ES-I3 (cell line): ENCODE data around the gene TBK1.

Experiments used
- H3K36me3 ChIP-seq: 2 replicates; pipeline ENCODE4 v1.6.1; 2013; ENCODE audit warnings: mild to moderate bottlenecking, low read length, control low read depth, moderate library complexity; ENCODE audit not compliant: insufficient read depth
- H3K4me1 ChIP-seq: 2 replicates; pipeline ENCODE4 v1.6.1; 2013; ENCODE audit warnings: mild to moderate bottlenecking, control low read depth, low read length; ENCODE audit not compliant: insufficient read depth
- H3K9ac ChIP-seq: 2 replicates; pipeline ENCODE4 v1.6.1; 2013; ENCODE audit warnings: low read depth, mild to moderate bottlenecking, low read length, moderate library complexity
- H3K9me3 ChIP-seq: 2 replicates; pipeline ENCODE4 v1.6.1; 2013; ENCODE audit warnings: mild to moderate bottlenecking, low read length, moderate library complexity; ENCODE audit not compliant: control insufficient read depth, insufficient read depth

TBK1 gene

DNA sequence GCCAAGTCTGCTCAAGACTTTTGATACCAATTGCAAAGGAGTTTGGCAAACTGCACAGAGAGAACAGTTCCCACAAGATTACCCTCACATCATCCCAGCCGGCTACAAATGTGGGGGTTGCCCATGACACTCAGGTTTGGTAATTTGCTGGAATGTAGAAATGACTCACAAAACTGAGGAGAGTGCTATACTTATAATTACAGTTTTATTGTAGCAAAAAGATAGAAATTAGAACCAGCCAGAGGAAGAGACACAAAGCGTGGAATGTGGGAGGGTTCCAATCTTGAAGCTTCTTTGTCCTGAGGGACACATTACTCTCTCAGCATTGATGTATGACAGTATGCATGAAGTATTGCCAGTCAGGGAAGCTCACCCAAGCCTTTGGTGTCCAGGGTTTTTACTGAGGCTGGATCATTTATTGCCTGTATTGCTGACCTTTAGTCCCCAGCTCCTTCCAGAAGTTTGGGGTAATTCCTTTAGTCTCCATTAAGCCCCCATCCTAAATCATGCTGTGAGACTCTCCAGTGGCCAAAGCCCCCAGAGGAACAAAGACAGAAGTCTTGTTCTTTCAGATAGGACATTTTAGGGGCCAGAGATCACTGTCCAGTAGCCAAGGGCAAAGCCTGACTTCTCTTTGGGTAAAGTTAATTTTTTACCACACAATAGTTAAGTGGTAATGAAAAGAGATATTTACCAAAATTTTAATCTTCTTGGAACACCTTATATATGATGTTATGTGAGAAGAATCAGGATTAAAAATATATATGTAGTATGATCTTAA is 9.9 kb downstream of the TBK1 start:
- no peaks in the 10 kb centered on the region for H3K9me3 ChIP-seq
- peaks cover 9% of the 10 kb centered on the region for H3K4me1 ChIP-seq
- H3K36me3 ChIP-seq = peaks cover 4% of the 10 kb centered on the region; the same call in 1 of the 2 replicates
- H3K9ac ChIP-seq = no peak overlapping the region

DNA sequence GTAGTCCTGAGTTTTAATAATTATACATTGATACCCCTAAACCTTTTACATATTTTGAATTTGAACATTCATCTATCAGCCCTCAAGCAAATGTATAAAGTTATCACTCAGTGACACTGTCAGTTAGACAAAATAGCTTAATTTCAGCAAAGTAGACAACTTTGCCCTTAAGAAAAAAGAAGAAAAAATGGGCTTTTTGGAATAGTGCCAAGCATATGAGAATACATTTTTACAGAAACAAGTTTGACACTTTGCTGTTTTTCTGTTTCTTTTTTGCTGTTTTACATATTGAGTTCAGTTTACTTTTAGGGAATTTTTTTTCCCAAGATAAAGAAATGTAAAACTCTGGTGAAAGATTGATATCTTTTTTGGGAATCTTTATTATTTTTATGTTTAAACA is 14.3 kb downstream of the TBK1 start:
- no peak overlapping the region for H3K9ac ChIP-seq
- H3K4me1 ChIP-seq = no peaks in the 10 kb centered on the region
- peaks cover 9% of the 10 kb centered on the region; the same call in 1 of the 2 replicates for H3K36me3 ChIP-seq
- no peaks in the 10 kb centered on the region for H3K9me3 ChIP-seq

DNA sequence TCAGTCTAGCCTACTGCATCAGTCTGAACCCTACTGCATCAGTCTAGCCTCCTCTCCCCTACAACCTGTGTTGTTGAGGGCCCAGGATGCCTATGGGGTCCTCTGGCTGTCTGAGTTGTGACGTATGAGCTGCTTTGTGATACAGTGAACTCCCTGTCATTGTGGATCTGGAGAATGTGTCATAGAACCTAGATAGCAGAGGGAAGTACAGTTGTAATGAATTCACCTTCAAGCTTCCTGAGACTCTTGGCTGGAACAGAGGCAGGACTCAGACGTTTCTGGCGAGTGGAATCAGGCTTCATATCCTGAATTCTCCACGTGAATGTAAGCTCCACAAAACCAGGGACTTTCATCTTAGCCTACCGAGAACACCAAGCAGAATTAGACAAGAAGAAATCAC is 17.0 kb downstream of the TBK1 start:
- H3K9me3 ChIP-seq = no peaks in the 10 kb centered on the region
- no peaks in the 10 kb centered on the region for H3K4me1 ChIP-seq
- no peak overlapping the region for H3K9ac ChIP-seq
- H3K36me3 ChIP-seq = peaks cover 5% of the 10 kb centered on the region

DNA sequence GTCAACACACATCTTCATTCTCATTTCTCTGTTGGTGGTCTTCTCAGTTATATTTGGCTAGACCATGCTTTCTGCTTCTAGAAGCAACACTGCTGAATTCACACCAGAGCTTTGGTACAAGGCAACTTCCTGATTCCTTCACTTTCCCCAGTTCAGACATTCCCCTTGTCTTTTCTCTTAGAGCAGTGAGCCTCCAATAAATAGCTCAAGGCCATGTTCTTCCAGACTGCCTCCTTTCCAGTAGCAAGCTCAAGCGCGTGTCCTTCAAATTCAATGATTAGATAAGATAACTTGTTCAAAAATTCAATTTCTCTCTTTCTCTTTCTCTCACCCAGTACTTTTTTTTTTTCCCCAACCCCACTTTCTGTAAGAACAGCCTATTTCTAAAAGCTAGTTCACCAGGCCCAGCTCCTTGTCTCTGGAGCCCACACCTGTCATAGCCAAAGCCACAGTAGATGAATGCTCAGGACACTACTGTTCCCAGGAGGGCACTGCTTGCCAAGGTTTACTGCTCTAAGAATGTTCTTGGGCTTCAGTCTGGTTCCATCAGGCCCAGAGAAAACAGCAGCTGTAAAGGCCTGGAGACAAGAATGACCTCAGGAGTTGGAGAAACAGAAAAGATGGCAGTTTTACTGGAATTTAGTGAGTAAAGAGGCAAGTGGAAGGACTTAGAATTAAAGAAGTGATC is 17.7 kb downstream of the TBK1 start:
- H3K36me3 ChIP-seq = peaks cover 5% of the 10 kb centered on the region
- H3K9me3 ChIP-seq = no peaks in the 10 kb centered on the region

DNA sequence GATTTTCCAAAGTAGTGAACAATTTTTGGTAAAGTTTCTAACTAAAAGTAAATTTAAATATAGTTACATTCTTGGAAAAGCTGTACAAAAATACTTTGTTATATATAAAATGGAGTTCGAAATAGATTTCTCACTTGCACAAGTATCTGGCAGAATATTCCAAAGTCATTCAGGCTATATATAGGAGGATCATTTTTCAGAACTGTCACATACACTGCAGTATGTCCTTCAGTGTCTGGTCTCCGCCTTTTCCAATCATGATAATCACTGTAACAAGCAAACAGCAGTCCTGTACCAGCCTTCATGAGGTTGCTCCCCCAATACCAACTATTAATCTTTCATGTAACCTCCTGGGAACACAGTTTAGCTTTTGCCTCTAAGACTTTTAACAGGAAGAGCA is 18.6 kb downstream of the TBK1 start:
- H3K9me3 ChIP-seq = peaks cover 1% of the 10 kb centered on the region; the same call in 1 of the 2 replicates
- H3K4me1 ChIP-seq = no peaks in the 10 kb centered on the region
- peaks cover 12% of the 10 kb centered on the region for H3K36me3 ChIP-seq
- no peak overlapping the region for H3K9ac ChIP-seq

More for the DNA sequence above, 17.7 kb downstream of the TBK1 start:
- no peaks in the 10 kb centered on the region for H3K4me1 ChIP-seq
- no peak overlapping the region for H3K9ac ChIP-seq

DNA sequence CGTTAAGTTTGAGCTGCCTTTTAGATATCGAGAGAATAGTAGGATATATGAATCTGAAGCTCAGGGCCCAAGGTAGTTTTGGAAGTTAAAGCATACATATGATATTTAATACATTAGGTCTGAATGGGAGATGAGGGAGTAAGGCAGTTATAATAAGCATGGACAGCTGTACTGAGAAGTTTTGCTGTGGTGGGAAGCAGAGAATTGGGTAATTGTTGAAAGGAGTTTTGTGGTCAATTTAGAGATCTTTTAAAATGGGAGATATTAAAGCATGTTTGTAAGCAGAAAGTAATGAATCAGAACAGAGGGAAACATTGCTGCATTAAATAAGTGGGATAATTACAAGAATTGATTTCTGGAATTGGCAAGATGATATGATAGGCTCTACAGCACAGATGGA is 21.3 kb downstream of the TBK1 start:
- Histone ChIP-seq H3K36me3 (peaks cover 14% of the 10 kb centered on the region), H3K9ac (no peak overlapping the region), H3K9me3 (peaks cover 5% of the 10 kb centered on the region; the same call in 1 of the 2 replicates), H3K4me1 (no peaks in the 10 kb centered on the region)

DNA sequence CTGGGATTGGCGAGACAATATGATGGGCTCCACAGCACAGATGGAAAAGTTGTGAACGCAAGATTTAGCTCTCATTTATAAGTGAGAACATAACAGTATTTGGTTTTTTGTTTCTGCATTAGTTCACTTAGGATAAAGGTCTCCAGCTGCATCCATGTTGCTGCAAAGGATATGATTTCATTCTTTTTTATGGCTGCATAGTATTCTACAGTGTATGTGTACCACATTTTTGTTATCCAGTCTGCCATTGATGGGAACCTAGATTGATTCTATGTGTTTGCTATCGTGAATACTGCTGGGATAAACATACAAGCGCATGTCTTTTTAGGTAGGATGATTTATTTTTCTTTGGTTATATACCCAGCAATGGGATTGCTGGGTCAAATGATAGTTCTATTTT is 23.6 kb downstream of the TBK1 start:
- H3K4me1 ChIP-seq = no peaks in the 10 kb centered on the region
- H3K9me3 ChIP-seq = peaks cover 5% of the 10 kb centered on the region; the same call in 1 of the 2 replicates
- H3K36me3 ChIP-seq = peaks cover 14% of the 10 kb centered on the region; the same call in 1 of the 2 replicates
- H3K9ac ChIP-seq = no peak overlapping the region

DNA sequence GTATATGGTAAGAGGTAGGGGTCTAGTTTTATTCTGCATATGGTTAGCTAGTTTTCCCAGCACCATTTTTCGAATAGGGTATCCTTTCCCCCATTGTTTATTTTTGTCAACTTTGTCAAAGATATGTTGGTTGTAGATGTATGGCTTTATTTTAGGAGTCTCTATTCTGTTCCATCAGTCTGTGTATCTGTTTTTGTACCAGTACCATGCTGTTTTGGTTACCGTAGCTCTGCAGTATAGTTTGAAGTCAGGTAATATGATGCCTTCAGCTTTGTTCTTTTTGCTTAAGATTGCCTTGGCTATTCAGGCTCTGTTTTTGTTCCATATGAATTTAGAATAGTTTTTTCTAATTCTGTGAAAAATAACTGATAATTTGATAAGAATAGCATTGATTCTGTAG is 24.9 kb downstream of the TBK1 start:
- Histone ChIP-seq H3K9ac (no peak overlapping the region), H3K9me3 (peaks cover 5% of the 10 kb centered on the region; the same call in 1 of the 2 replicates), H3K4me1 (no peaks in the 10 kb centered on the region), H3K36me3 (peaks cover 14% of the 10 kb centered on the region; the same call in 1 of the 2 replicates)

DNA sequence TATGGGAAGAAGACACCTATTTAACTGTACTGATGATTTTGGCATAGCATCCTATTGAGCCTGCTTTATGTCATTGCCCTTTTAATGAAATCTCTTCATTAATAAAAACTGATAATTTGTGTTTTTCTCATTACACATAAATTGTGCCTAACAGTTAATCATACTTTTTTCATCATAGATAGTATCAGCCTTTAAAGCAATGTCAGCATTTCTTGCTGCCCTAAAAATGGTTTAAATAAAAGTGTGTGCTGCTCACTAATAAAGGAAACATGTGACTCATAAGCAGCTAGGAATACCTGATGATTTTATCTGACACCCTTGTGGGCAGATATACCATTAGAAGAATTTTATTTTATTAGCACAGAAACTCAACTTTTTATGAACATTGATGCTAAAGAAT is 26.7 kb downstream of the TBK1 start:
- Histone ChIP-seq H3K4me1 (no peaks in the 10 kb centered on the region), H3K9me3 (peaks cover 5% of the 10 kb centered on the region; the same call in 1 of the 2 replicates), H3K36me3 (peaks cover 14% of the 10 kb centered on the region; the same call in 1 of the 2 replicates)

DNA sequence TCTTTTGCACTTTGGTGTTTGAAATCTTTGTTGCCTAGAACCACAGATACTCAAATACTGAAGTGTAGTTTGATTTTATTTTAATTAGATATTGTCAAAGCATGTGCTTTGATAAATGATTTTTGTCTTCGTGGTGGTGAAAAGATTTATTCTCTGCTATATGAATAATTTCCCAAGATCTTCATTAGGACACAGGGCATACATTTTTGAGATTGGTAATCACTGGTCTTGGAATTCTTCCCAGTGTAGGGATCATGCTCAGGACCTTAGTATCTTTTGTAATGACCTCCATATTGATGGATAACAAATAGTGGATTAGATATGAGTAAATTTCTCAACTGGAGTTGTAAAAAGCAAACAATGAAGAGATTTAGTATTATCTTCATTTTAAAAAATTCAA is 28.2 kb downstream of the TBK1 start:
- Histone ChIP-seq H3K9me3 (peaks cover 5% of the 10 kb centered on the region; the same call in 1 of the 2 replicates), H3K36me3 (peaks cover 10% of the 10 kb centered on the region; the same call in 1 of the 2 replicates), H3K4me1 (no peaks in the 10 kb centered on the region), H3K9ac (no peak overlapping the region)

More for the DNA sequence above, 26.7 kb downstream of the TBK1 start:
- no peak overlapping the region for H3K9ac ChIP-seq

DNA sequence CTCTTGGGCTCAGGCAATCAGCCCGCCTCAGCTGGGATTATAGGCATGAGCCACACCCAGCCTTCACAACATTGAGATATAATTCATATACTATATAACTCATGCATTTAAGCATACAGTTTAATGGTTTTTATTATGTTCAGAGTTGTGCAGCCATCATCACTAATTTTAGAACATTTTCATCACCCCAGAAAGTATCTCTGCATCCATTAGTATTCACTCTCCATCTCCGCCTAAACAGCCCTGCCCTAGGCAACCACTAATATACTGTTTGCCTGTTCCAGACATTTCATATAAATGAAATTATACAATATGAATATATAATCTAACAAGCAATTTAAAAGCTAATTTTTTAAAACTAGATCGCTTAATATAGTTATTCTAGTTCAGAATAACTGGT is 34.7 kb downstream of the TBK1 start:
- peaks cover 4% of the 10 kb centered on the region for H3K36me3 ChIP-seq
- no peak overlapping the region for H3K9ac ChIP-seq

DNA sequence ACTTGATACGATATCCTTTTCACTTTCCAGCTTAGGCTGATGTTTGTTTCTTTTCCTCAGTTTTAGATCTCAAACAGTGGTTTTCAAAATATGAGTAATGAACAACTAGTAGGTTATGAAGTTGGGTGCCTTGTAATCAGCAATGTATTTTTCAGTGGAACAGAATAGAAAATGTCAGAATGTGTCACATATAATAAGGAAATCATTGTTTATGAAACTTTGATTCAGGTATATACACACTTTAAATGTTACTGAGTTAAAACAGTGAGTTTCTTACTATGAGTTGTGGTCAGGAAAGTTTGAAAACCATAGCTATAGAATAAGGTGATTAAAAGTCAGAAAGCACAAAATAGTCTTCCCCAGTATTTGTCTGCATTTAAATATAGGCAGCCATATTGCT is 39.8 kb downstream of the TBK1 start:
- Histone ChIP-seq H3K9me3 (no peaks in the 10 kb centered on the region), H3K4me1 (no peaks in the 10 kb centered on the region), H3K36me3 (peaks cover 11% of the 10 kb centered on the region), H3K9ac (no peak overlapping the region)

More for the DNA sequence above, 34.7 kb downstream of the TBK1 start:
- Histone ChIP-seq H3K9me3 (no peaks in the 10 kb centered on the region), H3K4me1 (no peaks in the 10 kb centered on the region)

DNA sequence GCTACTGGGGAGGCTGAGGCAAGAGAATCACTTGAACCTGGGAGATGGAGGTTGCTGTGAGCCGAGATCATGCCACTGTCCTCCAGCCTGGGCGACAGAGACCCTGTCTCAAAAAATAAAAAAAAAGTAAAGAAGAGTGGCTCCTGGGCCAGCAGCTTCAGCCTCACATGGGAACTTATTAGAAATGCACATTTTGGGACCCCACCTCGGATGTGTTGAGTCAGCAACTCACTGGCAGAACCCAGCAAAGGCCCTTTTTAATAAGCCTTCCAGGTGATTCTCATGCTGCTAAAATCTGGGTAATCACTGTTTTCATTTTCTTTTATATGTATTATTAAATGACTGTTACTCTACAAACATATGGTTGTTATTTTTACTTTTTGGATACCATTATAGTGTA is 41.6 kb downstream of the TBK1 start:
- Histone ChIP-seq H3K36me3 (peaks cover 13% of the 10 kb centered on the region), H3K9ac (no peak overlapping the region), H3K4me1 (no peaks in the 10 kb centered on the region), H3K9me3 (no peaks in the 10 kb centered on the region)

DNA sequence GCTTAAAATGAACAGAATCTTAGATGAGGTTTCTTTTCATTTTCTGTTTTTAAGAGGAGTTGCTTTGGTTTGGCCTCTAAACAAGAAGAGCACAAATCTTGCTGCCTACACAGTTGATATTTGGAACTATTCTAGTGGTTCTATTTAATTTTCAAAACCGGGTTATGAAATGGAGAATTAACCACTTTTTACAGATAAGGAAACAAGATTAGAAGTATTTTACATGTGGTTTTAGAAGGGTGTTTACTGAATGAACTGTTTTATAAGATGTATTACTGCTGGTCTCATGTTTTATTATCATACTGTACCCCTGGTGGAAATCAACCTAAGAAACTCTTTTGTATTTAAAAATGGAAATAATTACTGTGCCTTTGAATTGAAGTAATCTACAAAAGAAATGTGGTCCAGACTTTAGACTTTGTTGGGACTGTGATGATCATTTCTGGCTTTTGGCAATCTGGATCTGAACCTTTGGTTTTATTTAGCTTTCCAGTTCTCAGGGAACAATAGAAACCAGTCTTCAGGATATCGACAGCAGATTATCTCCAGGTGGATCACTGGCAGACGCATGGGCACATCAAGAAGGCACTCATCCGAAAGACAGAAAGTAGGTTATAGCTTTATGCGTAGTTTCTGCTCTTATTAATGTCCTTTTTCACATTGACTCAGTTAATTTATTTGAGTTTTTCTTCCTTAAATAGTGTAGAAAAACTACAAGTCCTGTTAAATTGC is 43.2 kb downstream of the TBK1 start:
- Histone ChIP-seq H3K9me3 (no peaks in the 10 kb centered on the region), H3K36me3 (peaks cover 13% of the 10 kb centered on the region), H3K4me1 (no peaks in the 10 kb centered on the region), H3K9ac (no peak overlapping the region)
